ENCODE measurements around the gene SLC25A38.

GRCh38 chr3:39379778-39380155, 3.4 kb upstream of the SLC25A38 start:
- no peak for TF ChIP-seq IRF9 (tag; IDR thresholded peaks at IDR 0.05)
- no peak for TF ChIP-seq IRF2 (CRISPR knock-in tag; IDR thresholded peaks at IDR 0.05)
- TF ChIP-seq EGR1 (conservative IDR thresholded peaks at IDR 0.05), result no peak
- TF ChIP-seq HOXB6 (CRISPR knock-in tag; IDR thresholded peaks at IDR 0.05; ENCODE audit: borderline replicate concordance), result no peak
- TF ChIP-seq ZFP1 (CRISPR knock-in tag; IDR thresholded peaks at IDR 0.05), result no peak
- TF ChIP-seq CTCF (IDR thresholded peaks at IDR 0.05 in 2 of 3, conservative IDR thresholded peaks at IDR 0.05 in 1 of 3; ENCODE audit: insufficient read depth in 2 of 3, low read depth in 1 of 3, low read length in 3 of 3), result no peak
- TF ChIP-seq TAF1 (IDR thresholded peaks at IDR 0.05; ENCODE audit: control insufficient read depth, extremely low read depth, insufficient read depth, low read length, severe bottlenecking), result no peak
- TF ChIP-seq ARID2 (IDR thresholded peaks at IDR 0.05), result no peak
- TF ChIP-seq SMAD4 (CRISPR knock-in tag; conservative IDR thresholded peaks at IDR 0.05), result no peak
- no peak for TF ChIP-seq L3MBTL2 (IDR thresholded peaks at IDR 0.05)
- TF ChIP-seq ARID4B (CRISPR knock-in tag; IDR thresholded peaks at IDR 0.05), result no peak
- TF ChIP-seq TEAD4 (IDR thresholded peaks at IDR 0.05; ENCODE audit: low read length), result no peak
- no peak for TF ChIP-seq TEAD4 (CRISPR knock-in tag; IDR thresholded peaks at IDR 0.05; ENCODE audit: borderline replicate concordance)
- TF ChIP-seq RBFOX2 (IDR thresholded peaks at IDR 0.05; ENCODE audit: low read depth, low read length), result no peak

Measured in K562 (cell line).